K562 (cell line): ENCODE data around the gene BMP8B. TPM values are rescaled to one million over a fixed set of nuclear protein-coding genes. Genes with fewer than 3 reads are reported as not detected.

Source experiments
- CBX2 ChIP-seq: fragments of 200-600 bp; sonication (generic); IDR thresholded peaks from one replicate; pipeline ENCODE4 v1.6.1; 2012; ENCODE audit warnings: mild to moderate bottlenecking, low read length, inconsistent platforms; ENCODE audit not compliant: insufficient read depth, poor library complexity, severe bottlenecking
- CREBBP ChIP-seq: IDR thresholded peaks from one replicate; pipeline ENCODE4 v1.6.1; 2012; ENCODE audit warnings: low read depth, mild to moderate bottlenecking, control low read depth, inconsistent platforms, low read length
- FOSL1 ChIP-seq: fragments of 200-800 bp; sonication (Bioruptor generic); conservative IDR thresholded peaks from 2 replicates; pipeline ENCODE4 v1.6.1; 2016; ENCODE audit warnings: missing genetic modification characterization, missing compliant biosample characterization
- FOXP1 ChIP-seq: sonication (generic); formaldehyde crosslinking; IDR thresholded peaks from 2 replicates; pipeline ENCODE4 v1.8.0; 2022; ENCODE audit warnings: mild to moderate bottlenecking, missing genetic modification reagents
- FUS ChIP-seq: fragments of 200-400 bp; formaldehyde crosslinking; optimal IDR thresholded peaks from 2 replicates; pipeline ENCODE3; 2017; ENCODE audit warnings: low read depth, low read length
- PHB ChIP-seq: fragments of 250-450 bp; sonication (Bioruptor Pico); IDR thresholded peaks from 2 replicates; pipeline ENCODE4 v1.5.0; 2021
- POLR2A ChIP-seq: fragments of 450-650 bp; conservative IDR thresholded peaks from 2 replicates; pipeline ENCODE4 v1.6.1; 2016
- STAT5A ChIP-seq: IDR thresholded peaks from 2 replicates; pipeline ENCODE4 v1.6.1; 2012; ENCODE audit warnings: low read length, inconsistent platforms, borderline replicate concordance
- TRIM24 ChIP-seq, 2 experiments: fragments of 450-650 bp; IDR thresholded peaks; 2 replicates each; pipeline ENCODE4 v1.6.1; 2016
- ZC3H8 ChIP-seq: fragments of 450-650 bp; IDR thresholded peaks from 2 replicates; pipeline ENCODE4 v1.6.1; 2017
- ZNF124 ChIP-seq: sonication (generic); formaldehyde crosslinking; IDR thresholded peaks from 2 replicates; pipeline ENCODE4 v1.8.1; 2022; ENCODE audit warnings: missing genetic modification reagents
- ZNF778 ChIP-seq: fragments of 450-650 bp; formaldehyde crosslinking; IDR thresholded peaks from 2 replicates; pipeline ENCODE4 v1.4.0; 2020; ENCODE audit warnings: mild to moderate bottlenecking, moderate library complexity
- ZSCAN32 ChIP-seq: fragments of 450-650 bp; formaldehyde crosslinking; IDR thresholded peaks from 2 replicates; pipeline ENCODE4 v1.4.0; 2020; ENCODE audit warnings: mild to moderate bottlenecking, moderate library complexity
- polyA plus RNA-seq, 8 experiments: library from polyadenylated mRNA; depleted of rRNA in 4 of 8; stranded (reverse) in 5 of 8; unstranded in 3 of 8; fragments of >200 nt; fragmentation: Nextera tagmentation in 2 of 8; fragmentation: Illumina TruSeq in 1 of 8; extraction: Ambion mirVana in 2 of 8; extraction: Trizol in 1 of 8; gene quantifications; 2 replicates each; pipeline versions ENCODE4 v1.2.1 to v1.2.3, GENCODE V29; 2011 to 2014; ENCODE audit warnings: inconsistent platforms in 1 of 8, missing spikeins in 1 of 8
- total RNA-seq, 7 experiments: library from RNA; depleted of rRNA in 6 of 7; stranded (reverse); fragments of >200 nt in 6 of 7; fragmentation: Illumina TruSeq in 2 of 7; extraction: Trizol in 2 of 7; gene quantifications; 2 replicates each; pipeline versions ENCODE4 v1.2.1 to v1.2.3, GENCODE V29; 2011 to 2021; ENCODE audit warnings: low replicate concordance in 1 of 7
- TF ChIP-seq, protein P1 (sequence below): fragments of 450-650 bp; IDR thresholded peaks from 2 replicates; pipeline ENCODE4 v1.6.1; 2017; ENCODE audit warnings: antibody characterized with exemption, mild to moderate bottlenecking
- TF ChIP-seq, protein P2 (sequence below): sonication (generic); formaldehyde crosslinking; IDR thresholded peaks from 2 replicates; pipeline ENCODE4 v1.8.0; 2023; ENCODE audit warnings: mild to moderate bottlenecking, missing genetic modification reagents
- TF ChIP-seq, protein P3 (sequence below): sonication (generic); formaldehyde crosslinking; IDR thresholded peaks from 2 replicates; pipeline ENCODE4 v1.8.0; 2022; ENCODE audit warnings: mild to moderate bottlenecking, missing genetic modification reagents
- TF ChIP-seq, protein P4 (sequence below): fragments of 450-650 bp; formaldehyde crosslinking; IDR thresholded peaks from 2 replicates; pipeline ENCODE4 v1.4.0; 2022; ENCODE audit warnings: missing genetic modification characterization
- TF ChIP-seq, protein P5 (sequence below): IDR thresholded peaks from 2 replicates; pipeline ENCODE4 v1.6.1; 2012; ENCODE audit warnings: low read depth, low read length, improper control_type of control experiment, borderline replicate concordance

The BMP8B gene
- total and polyA plus RNA-seq, 9 of the 15 experiments (the other 6 are each of a cell fraction or from before 2014, with no cell fraction given) = 0.03 to 0.33 (median 0.14) TPM

DNA sequence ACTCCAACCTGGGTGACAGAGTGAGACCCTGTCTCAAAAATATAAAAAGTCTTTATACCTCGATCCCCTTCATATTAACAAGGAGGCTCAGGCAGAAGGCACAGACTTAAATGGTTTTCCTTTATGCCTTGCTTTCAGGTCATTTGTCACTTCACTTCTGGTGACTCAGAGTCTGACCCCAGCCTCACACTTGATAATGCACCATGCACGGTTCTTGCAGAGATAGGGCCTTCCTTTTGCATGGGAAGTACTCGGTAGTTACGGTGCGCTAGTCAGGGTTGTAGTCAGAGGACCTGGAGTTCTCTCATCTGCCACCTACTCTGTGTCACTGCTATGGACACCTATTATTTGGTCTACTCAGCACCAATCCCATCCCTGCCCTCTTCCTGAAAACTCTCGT lies 43.6 kb upstream of the BMP8B start (continued):
- no peak for TF ChIP-seq ZC3H8
- TF ChIP-seq ZSCAN32 (CRISPR knock-in tag) = no peak
- TF ChIP-seq ZNF778 (CRISPR knock-in tag) = no peak
- no peak for TF ChIP-seq ZNF124 (CRISPR knock-in tag)
- TF ChIP-seq, protein P1, sequence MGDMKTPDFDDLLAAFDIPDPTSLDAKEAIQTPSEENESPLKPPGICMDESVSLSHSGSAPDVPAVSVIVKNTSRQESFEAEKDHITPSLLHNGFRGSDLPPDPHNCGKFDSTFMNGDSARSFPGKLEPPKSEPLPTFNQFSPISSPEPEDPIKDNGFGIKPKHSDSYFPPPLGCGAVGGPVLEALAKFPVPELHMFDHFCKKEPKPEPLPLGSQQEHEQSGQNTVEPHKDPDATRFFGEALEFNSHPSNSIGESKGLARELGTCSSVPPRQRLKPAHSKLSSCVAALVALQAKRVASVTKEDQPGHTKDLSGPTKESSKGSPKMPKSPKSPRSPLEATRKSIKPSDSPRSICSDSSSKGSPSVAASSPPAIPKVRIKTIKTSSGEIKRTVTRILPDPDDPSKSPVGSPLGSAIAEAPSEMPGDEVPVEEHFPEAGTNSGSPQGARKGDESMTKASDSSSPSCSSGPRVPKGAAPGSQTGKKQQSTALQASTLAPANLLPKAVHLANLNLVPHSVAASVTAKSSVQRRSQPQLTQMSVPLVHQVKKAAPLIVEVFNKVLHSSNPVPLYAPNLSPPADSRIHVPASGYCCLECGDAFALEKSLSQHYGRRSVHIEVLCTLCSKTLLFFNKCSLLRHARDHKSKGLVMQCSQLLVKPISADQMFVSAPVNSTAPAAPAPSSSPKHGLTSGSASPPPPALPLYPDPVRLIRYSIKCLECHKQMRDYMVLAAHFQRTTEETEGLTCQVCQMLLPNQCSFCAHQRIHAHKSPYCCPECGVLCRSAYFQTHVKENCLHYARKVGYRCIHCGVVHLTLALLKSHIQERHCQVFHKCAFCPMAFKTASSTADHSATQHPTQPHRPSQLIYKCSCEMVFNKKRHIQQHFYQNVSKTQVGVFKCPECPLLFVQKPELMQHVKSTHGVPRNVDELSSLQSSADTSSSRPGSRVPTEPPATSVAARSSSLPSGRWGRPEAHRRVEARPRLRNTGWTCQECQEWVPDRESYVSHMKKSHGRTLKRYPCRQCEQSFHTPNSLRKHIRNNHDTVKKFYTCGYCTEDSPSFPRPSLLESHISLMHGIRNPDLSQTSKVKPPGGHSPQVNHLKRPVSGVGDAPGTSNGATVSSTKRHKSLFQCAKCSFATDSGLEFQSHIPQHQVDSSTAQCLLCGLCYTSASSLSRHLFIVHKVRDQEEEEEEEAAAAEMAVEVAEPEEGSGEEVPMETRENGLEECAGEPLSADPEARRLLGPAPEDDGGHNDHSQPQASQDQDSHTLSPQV = no peak
- TF ChIP-seq, protein P2, sequence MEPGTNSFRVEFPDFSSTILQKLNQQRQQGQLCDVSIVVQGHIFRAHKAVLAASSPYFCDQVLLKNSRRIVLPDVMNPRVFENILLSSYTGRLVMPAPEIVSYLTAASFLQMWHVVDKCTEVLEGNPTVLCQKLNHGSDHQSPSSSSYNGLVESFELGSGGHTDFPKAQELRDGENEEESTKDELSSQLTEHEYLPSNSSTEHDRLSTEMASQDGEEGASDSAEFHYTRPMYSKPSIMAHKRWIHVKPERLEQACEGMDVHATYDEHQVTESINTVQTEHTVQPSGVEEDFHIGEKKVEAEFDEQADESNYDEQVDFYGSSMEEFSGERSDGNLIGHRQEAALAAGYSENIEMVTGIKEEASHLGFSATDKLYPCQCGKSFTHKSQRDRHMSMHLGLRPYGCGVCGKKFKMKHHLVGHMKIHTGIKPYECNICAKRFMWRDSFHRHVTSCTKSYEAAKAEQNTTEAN = no peak
- peak; percentile 88 for TF ChIP-seq FOSL1
- TF ChIP-seq, protein P3, sequence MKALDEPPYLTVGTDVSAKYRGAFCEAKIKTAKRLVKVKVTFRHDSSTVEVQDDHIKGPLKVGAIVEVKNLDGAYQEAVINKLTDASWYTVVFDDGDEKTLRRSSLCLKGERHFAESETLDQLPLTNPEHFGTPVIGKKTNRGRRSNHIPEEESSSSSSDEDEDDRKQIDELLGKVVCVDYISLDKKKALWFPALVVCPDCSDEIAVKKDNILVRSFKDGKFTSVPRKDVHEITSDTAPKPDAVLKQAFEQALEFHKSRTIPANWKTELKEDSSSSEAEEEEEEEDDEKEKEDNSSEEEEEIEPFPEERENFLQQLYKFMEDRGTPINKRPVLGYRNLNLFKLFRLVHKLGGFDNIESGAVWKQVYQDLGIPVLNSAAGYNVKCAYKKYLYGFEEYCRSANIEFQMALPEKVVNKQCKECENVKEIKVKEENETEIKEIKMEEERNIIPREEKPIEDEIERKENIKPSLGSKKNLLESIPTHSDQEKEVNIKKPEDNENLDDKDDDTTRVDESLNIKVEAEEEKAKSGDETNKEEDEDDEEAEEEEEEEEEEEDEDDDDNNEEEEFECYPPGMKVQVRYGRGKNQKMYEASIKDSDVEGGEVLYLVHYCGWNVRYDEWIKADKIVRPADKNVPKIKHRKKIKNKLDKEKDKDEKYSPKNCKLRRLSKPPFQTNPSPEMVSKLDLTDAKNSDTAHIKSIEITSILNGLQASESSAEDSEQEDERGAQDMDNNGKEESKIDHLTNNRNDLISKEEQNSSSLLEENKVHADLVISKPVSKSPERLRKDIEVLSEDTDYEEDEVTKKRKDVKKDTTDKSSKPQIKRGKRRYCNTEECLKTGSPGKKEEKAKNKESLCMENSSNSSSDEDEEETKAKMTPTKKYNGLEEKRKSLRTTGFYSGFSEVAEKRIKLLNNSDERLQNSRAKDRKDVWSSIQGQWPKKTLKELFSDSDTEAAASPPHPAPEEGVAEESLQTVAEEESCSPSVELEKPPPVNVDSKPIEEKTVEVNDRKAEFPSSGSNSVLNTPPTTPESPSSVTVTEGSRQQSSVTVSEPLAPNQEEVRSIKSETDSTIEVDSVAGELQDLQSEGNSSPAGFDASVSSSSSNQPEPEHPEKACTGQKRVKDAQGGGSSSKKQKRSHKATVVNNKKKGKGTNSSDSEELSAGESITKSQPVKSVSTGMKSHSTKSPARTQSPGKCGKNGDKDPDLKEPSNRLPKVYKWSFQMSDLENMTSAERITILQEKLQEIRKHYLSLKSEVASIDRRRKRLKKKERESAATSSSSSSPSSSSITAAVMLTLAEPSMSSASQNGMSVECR = no peak
- no peak for TF ChIP-seq CBX2
- TF ChIP-seq, protein P4, sequence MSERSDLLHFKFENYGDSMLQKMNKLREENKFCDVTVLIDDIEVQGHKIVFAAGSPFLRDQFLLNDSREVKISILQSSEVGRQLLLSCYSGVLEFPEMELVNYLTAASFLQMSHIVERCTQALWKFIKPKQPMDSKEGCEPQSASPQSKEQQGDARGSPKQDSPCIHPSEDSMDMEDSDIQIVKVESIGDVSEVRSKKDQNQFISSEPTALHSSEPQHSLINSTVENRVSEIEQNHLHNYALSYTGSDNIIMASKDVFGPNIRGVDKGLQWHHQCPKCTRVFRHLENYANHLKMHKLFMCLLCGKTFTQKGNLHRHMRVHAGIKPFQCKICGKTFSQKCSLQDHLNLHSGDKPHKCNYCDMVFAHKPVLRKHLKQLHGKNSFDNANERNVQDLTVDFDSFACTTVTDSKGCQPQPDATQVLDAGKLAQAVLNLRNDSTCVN (CRISPR knock-in tag) = no peak
- TF ChIP-seq PHB = no peak
- no peak for TF ChIP-seq POLR2A
- TF ChIP-seq FOXP1 = no peak
- TF ChIP-seq CREBBP = no peak
- TF ChIP-seq TRIM24 (IDR thresholded peaks at IDR 0.05) = 0 out of 4 replicates have a peak, but pooled peaks of 1 of the 2 experiments have one; percentile 23
- TF ChIP-seq, protein P5, sequence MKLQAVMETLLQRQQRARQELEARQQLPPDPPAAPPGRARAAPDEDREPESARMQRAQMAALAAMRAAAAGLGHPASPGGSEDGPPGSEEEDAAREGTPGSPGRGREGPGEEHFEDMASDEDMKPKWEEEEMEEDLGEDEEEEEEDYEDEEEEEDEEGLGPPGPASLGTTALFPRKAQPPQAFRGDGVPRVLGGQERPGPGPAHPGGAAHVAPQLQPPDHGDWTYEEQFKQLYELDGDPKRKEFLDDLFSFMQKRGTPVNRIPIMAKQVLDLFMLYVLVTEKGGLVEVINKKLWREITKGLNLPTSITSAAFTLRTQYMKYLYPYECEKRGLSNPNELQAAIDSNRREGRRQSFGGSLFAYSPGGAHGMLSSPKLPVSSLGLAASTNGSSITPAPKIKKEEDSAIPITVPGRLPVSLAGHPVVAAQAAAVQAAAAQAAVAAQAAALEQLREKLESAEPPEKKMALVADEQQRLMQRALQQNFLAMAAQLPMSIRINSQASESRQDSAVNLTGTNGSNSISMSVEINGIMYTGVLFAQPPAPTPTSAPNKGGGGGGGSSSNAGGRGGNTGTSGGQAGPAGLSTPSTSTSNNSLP = no peak
- TF ChIP-seq STAT5A = no peak
- no peak for TF ChIP-seq FUS
